ENCODE results near the gene SDC3. TPM values are rescaled to one million over a fixed set of nuclear protein-coding genes. Genes with fewer than 3 reads are reported as not detected.

SDC3 gene
- total RNA-seq, 1 donor from 2014 or later, result 113 TPM

- H3K4me1 Mint-ChIP-seq (ENCODE audit: low read depth, unreplicated experiment), result peaks cover 12% of the 10 kb centered on the region
- no peak overlapping the region for H2AFZ ChIP-seq (ENCODE audit: low read depth, low read length)
- H3K36me3 Mint-ChIP-seq (ENCODE audit: low read depth, unreplicated experiment), result peaks cover 35% of the 10 kb centered on the region
- H4K20me1 ChIP-seq (ENCODE audit: insufficient read depth, low read length), result peaks cover 73% of the 10 kb centered on the region
- no peaks in the 10 kb centered on the region for H3K27me3 Mint-ChIP-seq (ENCODE audit: low read depth, unreplicated experiment)
- H3K36me3 ChIP-seq (ENCODE audit: insufficient read depth, low read length), result peaks cover 53% of the 10 kb centered on the region
- H3K4me3 ChIP-seq (ENCODE audit: insufficient read depth, low read depth, low read length), result no peak overlapping the region
- DNase-seq (ENCODE audit: low read depth), result peak; percentile 72
- H3K9me3 ChIP-seq (ENCODE audit: insufficient read depth, low read depth, low read length), result no peaks in the 10 kb centered on the region
- peaks cover 77% of the 10 kb centered on the region for H3K79me2 ChIP-seq (ENCODE audit: insufficient read depth, low read length)
- no peak overlapping the region for H3K27ac Mint-ChIP-seq (ENCODE audit: unreplicated experiment)
- H3K4me2 ChIP-seq (ENCODE audit: low read length), result peak overlapping the region; percentile 51
- no peak overlapping the region for H3K9ac ChIP-seq (ENCODE audit: low read length)
- TF ChIP-seq CTCF (IDR thresholded peaks at IDR 0.05; ENCODE audit: insufficient read depth, low read depth, low read length) (no peak), EZH2 (IDR thresholded peaks at IDR 0.05; ENCODE audit: insufficient read depth, low read length) (no peak)
- H3K9me3 Mint-ChIP-seq (ENCODE audit: unreplicated experiment), result no peaks in the 10 kb centered on the region
- peak overlapping the region; percentile 57 for H3K4me3 Mint-ChIP-seq (ENCODE audit: unreplicated experiment)
- H3K4me1 ChIP-seq (ENCODE audit: insufficient read depth, low read length), result peaks cover 7% of the 10 kb centered on the region
- H3K27me3 ChIP-seq (ENCODE audit: insufficient read depth, low read length), result no peaks in the 10 kb centered on the region
- H3K27ac ChIP-seq (ENCODE audit: low read depth, low read length), result peak overlapping the region; percentile 23
- no peak for FAIRE-seq
These were observed 47.0 kb upstream of the SDC3 start for GRCh38 chr1:30955448-30956015.

- Mint-ChIP-seq H3K4me3 (ENCODE audit: unreplicated experiment) (no peak overlapping the region), H3K27me3 (ENCODE audit: low read depth, unreplicated experiment) (no peaks in the 10 kb centered on the region), H3K27ac (ENCODE audit: unreplicated experiment) (no peak overlapping the region), H3K36me3 (ENCODE audit: low read depth, unreplicated experiment) (peaks cover 38% of the 10 kb centered on the region), H3K4me1 (ENCODE audit: low read depth, unreplicated experiment) (peaks cover 15% of the 10 kb centered on the region), H3K9me3 (ENCODE audit: unreplicated experiment) (no peaks in the 10 kb centered on the region)
- Histone ChIP-seq H3K9me3 (ENCODE audit: insufficient read depth, low read depth, low read length) (no peaks in the 10 kb centered on the region), H3K36me3 (ENCODE audit: insufficient read depth, low read length) (peaks cover 55% of the 10 kb centered on the region), H3K4me2 (ENCODE audit: low read length) (no peak overlapping the region), H3K9ac (ENCODE audit: low read length) (no peak overlapping the region), H2AFZ (ENCODE audit: low read depth, low read length) (no peak overlapping the region), H3K79me2 (ENCODE audit: insufficient read depth, low read length) (peaks cover 67% of the 10 kb centered on the region), H3K27ac (ENCODE audit: low read depth, low read length) (no peak overlapping the region), H3K4me3 (ENCODE audit: insufficient read depth, low read depth, low read length) (no peak overlapping the region), H4K20me1 (ENCODE audit: insufficient read depth, low read length) (peaks cover 65% of the 10 kb centered on the region), H3K4me1 (ENCODE audit: insufficient read depth, low read length) (peaks cover 7% of the 10 kb centered on the region), H3K27me3 (ENCODE audit: insufficient read depth, low read length) (no peaks in the 10 kb centered on the region)
- TF ChIP-seq EZH2 (IDR thresholded peaks at IDR 0.05; ENCODE audit: insufficient read depth, low read length) (no peak), CTCF (IDR thresholded peaks at IDR 0.05; ENCODE audit: insufficient read depth, low read depth, low read length) (no peak)
- FAIRE-seq, result no peak
- DNase-seq (ENCODE audit: low read depth), result no peak
These were observed 45.1 kb upstream of the SDC3 start for GRCh38 chr1:30953685-30954084.

- TF ChIP-seq EZH2 (IDR thresholded peaks at IDR 0.05; ENCODE audit: insufficient read depth, low read length) (no peak), CTCF (IDR thresholded peaks at IDR 0.05; ENCODE audit: insufficient read depth, low read depth, low read length) (no peak)
- Histone ChIP-seq H3K27ac (ENCODE audit: low read depth, low read length) (no peak overlapping the region), H3K4me3 (ENCODE audit: insufficient read depth, low read depth, low read length) (no peak overlapping the region), H4K20me1 (ENCODE audit: insufficient read depth, low read length) (peaks cover 64% of the 10 kb centered on the region), H3K27me3 (ENCODE audit: insufficient read depth, low read length) (no peaks in the 10 kb centered on the region), H3K79me2 (ENCODE audit: insufficient read depth, low read length) (peaks cover 66% of the 10 kb centered on the region), H3K4me1 (ENCODE audit: insufficient read depth, low read length) (peaks cover 7% of the 10 kb centered on the region), H3K9ac (ENCODE audit: low read length) (no peak overlapping the region), H3K36me3 (ENCODE audit: insufficient read depth, low read length) (peaks cover 54% of the 10 kb centered on the region), H2AFZ (ENCODE audit: low read depth, low read length) (no peak overlapping the region), H3K9me3 (ENCODE audit: insufficient read depth, low read depth, low read length) (no peaks in the 10 kb centered on the region), H3K4me2 (ENCODE audit: low read length) (no peak overlapping the region)
- Mint-ChIP-seq H3K9me3 (ENCODE audit: unreplicated experiment) (no peaks in the 10 kb centered on the region), H3K36me3 (ENCODE audit: low read depth, unreplicated experiment) (peaks cover 44% of the 10 kb centered on the region), H3K27me3 (ENCODE audit: low read depth, unreplicated experiment) (no peaks in the 10 kb centered on the region), H3K4me3 (ENCODE audit: unreplicated experiment) (no peak overlapping the region), H3K27ac (ENCODE audit: unreplicated experiment) (no peak overlapping the region), H3K4me1 (ENCODE audit: low read depth, unreplicated experiment) (peaks cover 14% of the 10 kb centered on the region)
- DNase-seq (ENCODE audit: low read depth) (no peak), FAIRE-seq (no peak)
These were observed 43.5 kb upstream of the SDC3 start for GRCh38 chr1:30952098-30952497.

Data from astrocyte (in vitro differentiated cells and primary cell).